ENCODE data around the gene USP47. TPM values are rescaled to one million over a fixed set of nuclear protein-coding genes. Genes with fewer than 3 reads are reported as not detected.

Gene USP47
- total and polyA plus RNA-seq, 2 of the 13 experiments (the other 11 are each of a cell fraction or from before 2014, with no cell fraction given), result 12.2 to 52.7 TPM

- Histone ChIP-seq H2AFZ (ENCODE audit: low read length) (no peak overlapping the region), H3K9ac (ENCODE audit: insufficient read depth, low read depth, low read length) (no peak overlapping the region), H3K9me3 (ENCODE audit: low read length) (no peaks in the 10 kb centered on the region), H3K4me2 (ENCODE audit: low read depth, low read length) (0 out of 2 replicates have a peak overlapping the region, but pooled peaks have one; percentile 25), H3K4me1 (ENCODE audit: insufficient read depth, low read length) (peaks cover 64% of the 10 kb centered on the region), H3K36me3 (replicated peaks in 1 of 2; ENCODE audit: control insufficient read depth in 1 of 2, insufficient read depth in 2 of 2, low read length in 2 of 2) (no peaks in the 10 kb centered on the region), H3K79me2 (ENCODE audit: insufficient read depth, low read length) (peaks cover 97% of the 10 kb centered on the region), H4K20me1 (ENCODE audit: insufficient read depth, low read length) (peaks cover 49% of the 10 kb centered on the region), H3K4me3 (replicated peaks in 1 of 3; ENCODE audit: insufficient read depth in 1 of 3, low read depth in 2 of 3, low read length in 3 of 3) (no peak overlapping the region), H3K27ac (ENCODE audit: extremely low read length, insufficient read depth, low read length) (no peak overlapping the region), H3K27me3 (ENCODE audit: control insufficient read depth in 1 of 2, insufficient read depth in 2 of 2, low read length in 2 of 2) (no peaks in the 10 kb centered on the region)
- FAIRE-seq (peak; percentile 88), DNase-seq (ENCODE audit: low spot score) (peak; percentile 60), ATAC-seq (peak; percentile 95)
- no TSS peak for BruUV-seq (replicated peaks)
- WGBS (ENCODE audit: low lambda C conversion rate), result 70% methylated on average over 7 of the region's 7 CpGs
- in situ Hi-C loops (cut with HindIII; ENCODE audit: extremely low pct_ligation_motif_present, low pct_unique_long_range_greater_than_20kb), result no loop called here
- intact Hi-C loops (cut with micrococcal nuclease; ENCODE audit: unreplicated experiment), result loop anchor here (1.0 kb wide), 1 partner anchor 50 kb away; no protein-coding TSS in a partner anchor
- ChIA-PET CTCF (ENCODE audit: low intra/inter-chr PET ratio, low total read pairs) (interaction anchor here (1.2 to 1.7 kb wide), 2 partner anchors 50 to 60 kb away, joined by 4 to 13 read pairs; no protein-coding TSS in a partner anchor), POLR2A (interaction anchor here (0.9 kb wide), 1 partner anchor 8 kb away, joined by 3 read pairs; the partner anchor contains the start of gene USP47)
- TF ChIP-seq ATF7-NPFF (CRISPR knock-in tag; IDR thresholded peaks at IDR 0.05; ENCODE audit: low read depth), result no peak
- no peak for TF ChIP-seq ZKSCAN8 (CRISPR knock-in tag; IDR thresholded peaks at IDR 0.05; ENCODE audit: borderline replicate concordance)
- no peak for TF ChIP-seq ZNF709 (CRISPR knock-in tag; IDR thresholded peaks at IDR 0.05)
- TF ChIP-seq DDIT3 (CRISPR knock-in tag; IDR thresholded peaks at IDR 0.05), result no peak
- no peak for TF ChIP-seq ZNF24 (IDR thresholded peaks at IDR 0.05)
- TF ChIP-seq CEBPB (IDR thresholded peaks at IDR 0.05; ENCODE audit: borderline replicate concordance, low read depth, low read length), result peak; percentile 56
- no peak for TF ChIP-seq NPAS2 (CRISPR knock-in tag; IDR thresholded peaks at IDR 0.05; ENCODE audit: borderline replicate concordance)
- TF ChIP-seq ZNF543 (CRISPR knock-in tag; IDR thresholded peaks at IDR 0.05), result no peak
- TF ChIP-seq ZNF7 (CRISPR knock-in tag; IDR thresholded peaks at IDR 0.05), result no peak
- peak; percentile 77 for TF ChIP-seq CTCF (CRISPR knock-in tag; IDR thresholded peaks at IDR 0.05)
- TF ChIP-seq RXRB (CRISPR knock-in tag; IDR thresholded peaks at IDR 0.05; ENCODE audit: borderline replicate concordance), result no peak
- peak; percentile 93 for TF ChIP-seq PRPF4 (IDR thresholded peaks at IDR 0.05; ENCODE audit: low read depth, low read length, poor library complexity, severe bottlenecking)
- TF ChIP-seq HNF1B (CRISPR knock-in tag; IDR thresholded peaks at IDR 0.05), result no peak
- no peak for TF ChIP-seq MXD1 (CRISPR knock-in tag; IDR thresholded peaks at IDR 0.05)
- no peak for TF ChIP-seq DNMT3B (CRISPR knock-in tag; conservative IDR thresholded peaks at IDR 0.05)
- TF ChIP-seq DPF2 (CRISPR knock-in tag; IDR thresholded peaks at IDR 0.05; ENCODE audit: borderline replicate concordance, low read depth), result no peak
- TF ChIP-seq HMGXB4 (CRISPR knock-in tag; IDR thresholded peaks at IDR 0.05; ENCODE audit: borderline replicate concordance in 1 of 2, low read depth in 1 of 2), result 0 out of 4 replicates have a peak, but pooled peaks of 1 of the 2 experiments have one; percentile 46
Measured at GRCh38 chr11:11848891-11849746, 7.3 kb downstream of the USP47 start.
